HCT116 (cell line): ENCODE results near the gene KLC4. TPM values are rescaled to one million over a fixed set of nuclear protein-coding genes. Genes with fewer than 3 reads are reported as not detected.

Source experiments
- ATAC-seq: fragments of 200-7000 bp; cut with Tn5 transposase; 2 replicates; pipeline ENCODE4 v1.9.1; 2020; ENCODE audit warnings: mild to moderate bottlenecking, moderate library complexity
- BruUV-seq: library from RNA; stranded (reverse); fragments of 400-500 nt; replicated peaks from 2 replicates; lab custom pipeline; 2021; lab: Mats Ljungman, UMichigan
- CTCF ChIA-PET: fragments of 300-600 bp; sonication (Branson Sonifier 250); formaldehyde crosslinking; loops from one replicate; lab custom pipeline; 2021; ENCODE audit warnings: antibody characterized with exemption; lab: Charles Lee
- POLR2A ChIA-PET: fragments of 300-600, 350-600 bp; sonication (Branson Sonifier 250); formaldehyde crosslinking; loops from one replicate; lab custom pipeline; 2021; ENCODE audit warnings: antibody characterized with exemption; lab: Charles Lee
- RAD21 ChIA-PET, 2 experiments: fragments of 300-600 bp; sonication (Branson Sonifier 250); formaldehyde crosslinking; loops; one replicate each; lab custom pipeline; 2023; ENCODE audit warnings: low total read pairs in 2 of 2; ENCODE audit not compliant: uncharacterized antibody in 2 of 2, unreplicated experiment in 2 of 2, low non-redundant PET in 1 of 2; lab: Charles Lee
- DNase-seq: peaks from one replicate; pipeline ENCODE4 v3.0.0-alpha.2; 2010; ENCODE audit warnings: low read depth, low spot score
- H2AFZ ChIP-seq: fragments of 200-600 bp; shearing (Covaris generic), sonication (generic); 2 replicates; pipeline ENCODE4 v1.6.1; 2017; ENCODE audit warnings: low read depth, mixed run types, mixed read lengths, antibody characterized with exemption, low read length; ENCODE audit not compliant: poor library complexity, severe bottlenecking
- H3K27ac ChIP-seq: 2 replicates; pipeline ENCODE4 v1.5.1; 2012; ENCODE audit warnings: low read depth, low read length
- H3K27me3 ChIP-seq: fragments of 200-600 bp; sonication (generic); 2 replicates; pipeline ENCODE4 v1.6.1; 2016; ENCODE audit warnings: mixed run types, low read length, mixed read lengths; ENCODE audit not compliant: insufficient read depth
- H3K36me3 ChIP-seq, 2 experiments: fragments of 200-500 bp in 1 of 2; fragments of 200-600 bp in 1 of 2; sonication (Bioruptor generic) in 1 of 2; sonication (generic) in 1 of 2; 2 replicates each; pipeline versions ENCODE4 v1.5.1 to v1.6.1; 2014 to 2016; ENCODE audit warnings: low read length in 2 of 2, inconsistent platforms in 1 of 2, mixed read lengths in 1 of 2, mixed run types in 1 of 2; ENCODE audit not compliant: insufficient read depth in 2 of 2, control insufficient read depth in 1 of 2
- H3K4me1 ChIP-seq, 2 experiments: fragments of 200-600 bp in 1 of 2; sonication (generic) in 1 of 2; 2 replicates each; pipeline versions ENCODE4 v1.5.1 to v1.6.1; 2012 to 2017; ENCODE audit warnings: low read length in 2 of 2, inconsistent platforms in 1 of 2, mild to moderate bottlenecking in 1 of 2, mixed read lengths in 1 of 2, mixed run types in 1 of 2, moderate library complexity in 1 of 2; ENCODE audit not compliant: insufficient read depth in 2 of 2, control insufficient read depth in 1 of 2
- H3K4me2 ChIP-seq: fragments of 200-600 bp; sonication (generic); 2 replicates; pipeline ENCODE4 v1.6.1; 2017; ENCODE audit warnings: mixed run types, low read length, mixed read lengths
- H3K4me3 ChIP-seq, 2 experiments: fragments of 200-600 bp in 1 of 2; sonication (generic) in 1 of 2; replicated peaks in 1 of 2; 2 replicates each; pipeline ENCODE4 v1.5.1; 2011 to 2016; ENCODE audit warnings: low read length in 2 of 2, control low read depth in 1 of 2, low read depth in 1 of 2, mild to moderate bottlenecking in 1 of 2, mixed read lengths in 1 of 2, mixed run types in 1 of 2
- H3K79me2 ChIP-seq: fragments of 200-600 bp; sonication (generic); 2 replicates; pipeline ENCODE4 v1.6.1; 2017; ENCODE audit warnings: mild to moderate bottlenecking, mixed run types, low read length, moderate library complexity, mixed read lengths; ENCODE audit not compliant: insufficient read depth
- H3K9ac ChIP-seq: fragments of 200-600 bp; sonication (generic); 2 replicates; pipeline ENCODE4 v1.6.1; 2016; ENCODE audit warnings: low read length, mixed read lengths
- H3K9me2 ChIP-seq: fragments of 200-600 bp; sonication (generic), shearing (Covaris generic); 2 replicates; pipeline ENCODE4 v1.6.1; 2017; ENCODE audit warnings: mixed run types, mild to moderate bottlenecking, moderate library complexity; ENCODE audit not compliant: insufficient read depth
- H3K9me3 ChIP-seq, 2 experiments: fragments of 200-500 bp in 1 of 2; fragments of 200-600 bp in 1 of 2; sonication (Bioruptor generic) in 1 of 2; sonication (generic) in 1 of 2; 2 replicates each; pipeline ENCODE4 v1.6.1; 2014 to 2017; ENCODE audit warnings: low read length in 2 of 2, mixed read lengths in 2 of 2, inconsistent platforms in 1 of 2, low read depth in 1 of 2, mild to moderate bottlenecking in 1 of 2, mixed run types in 1 of 2, moderate library complexity in 1 of 2; ENCODE audit not compliant: control insufficient read depth in 1 of 2, insufficient read depth in 1 of 2
- H4K20me1 ChIP-seq: fragments of 200-600 bp; sonication (generic), shearing (Covaris generic); 2 replicates; pipeline ENCODE4 v1.6.1; 2017; ENCODE audit warnings: mixed run types, mild to moderate bottlenecking, moderate library complexity; ENCODE audit not compliant: insufficient read depth
- CEBPB ChIP-seq: IDR thresholded peaks from 2 replicates; pipeline ENCODE4 v1.6.1; 2012; ENCODE audit warnings: low read depth
- FOSL1 ChIP-seq: IDR thresholded peaks from 2 replicates; pipeline ENCODE4 v1.6.1; 2012; ENCODE audit warnings: low read depth
- JUND ChIP-seq: IDR thresholded peaks from 2 replicates; pipeline ENCODE4 v1.6.1; 2012
- POLR2AphosphoS5 ChIP-seq: IDR thresholded peaks from 2 replicates; pipeline ENCODE4 v1.6.1; 2011; ENCODE audit warnings: mild to moderate bottlenecking, low read depth, low read length, moderate library complexity
- SP1 ChIP-seq: IDR thresholded peaks from 2 replicates; pipeline ENCODE4 v1.6.1; 2012; ENCODE audit warnings: low read depth
- SRF ChIP-seq: IDR thresholded peaks from 2 replicates; pipeline ENCODE4 v1.6.1; 2012; ENCODE audit warnings: low read depth
- ZFX ChIP-seq: fragments of 450-650 bp; IDR thresholded peaks from 2 replicates; pipeline ENCODE4 v1.6.1; 2017
- intact Hi-C: fragments of 100-400 bp; cut with micrococcal nuclease; formaldehyde crosslinking; loops from 2 replicates; pipeline ENCODE4 v1.10.0; 2022
- total RNA-seq: library from RNA; stranded (reverse); gene quantifications from one replicate; pipeline ENCODE4 v1.2.1, GENCODE V29; 2021; ENCODE audit not compliant: unreplicated experiment
- TF ChIP-seq, protein P1 (sequence below): IDR thresholded peaks from 2 replicates; pipeline ENCODE4 v1.6.1; 2012; ENCODE audit warnings: low read depth
- TF ChIP-seq, protein P2 (sequence below): IDR thresholded peaks from 2 replicates; pipeline ENCODE4 v1.6.1; 2012
- TF ChIP-seq, protein P3 (sequence below): IDR thresholded peaks from 2 replicates; pipeline ENCODE4 v1.6.1; 2012

KLC4 gene
- total RNA-seq, 1 experiment from 2014 or later, result 16.2 TPM

GRCh38 chr6:43124481-43124880 lies 65.0 kb downstream of the KLC4 start:
- H4K20me1 ChIP-seq, result no peaks in the 10 kb centered on the region; the same call in 1 of the 2 replicates
- ATAC-seq (no peak), DNase-seq (no peak)
- no peak overlapping the region for H3K9ac ChIP-seq
- ChIA-PET CTCF (no interaction called here), RAD21 (interaction anchor here in 1 of 2 experiments (1.0 kb wide), 1 partner anchor 19 kb away, joined by 3 read pairs; no protein-coding TSS in a partner anchor), POLR2A (no interaction called here)
- peaks cover 76 to 78% of the 10 kb centered on the region in 2 experiments for H3K4me1 ChIP-seq
- 0 out of 2 replicates have a peak overlapping the region, but pooled peaks have one; percentile 73 for H3K4me2 ChIP-seq
- no peak overlapping the region for H3K27ac ChIP-seq
- TF ChIP-seq SRF (no peak), FOSL1 (no peak), POLR2AphosphoS5 (no peak), ZFX (no peak), CEBPB (no peak), SP1 (no peak), JUND (no peak)
- TF ChIP-seq, protein P1, sequence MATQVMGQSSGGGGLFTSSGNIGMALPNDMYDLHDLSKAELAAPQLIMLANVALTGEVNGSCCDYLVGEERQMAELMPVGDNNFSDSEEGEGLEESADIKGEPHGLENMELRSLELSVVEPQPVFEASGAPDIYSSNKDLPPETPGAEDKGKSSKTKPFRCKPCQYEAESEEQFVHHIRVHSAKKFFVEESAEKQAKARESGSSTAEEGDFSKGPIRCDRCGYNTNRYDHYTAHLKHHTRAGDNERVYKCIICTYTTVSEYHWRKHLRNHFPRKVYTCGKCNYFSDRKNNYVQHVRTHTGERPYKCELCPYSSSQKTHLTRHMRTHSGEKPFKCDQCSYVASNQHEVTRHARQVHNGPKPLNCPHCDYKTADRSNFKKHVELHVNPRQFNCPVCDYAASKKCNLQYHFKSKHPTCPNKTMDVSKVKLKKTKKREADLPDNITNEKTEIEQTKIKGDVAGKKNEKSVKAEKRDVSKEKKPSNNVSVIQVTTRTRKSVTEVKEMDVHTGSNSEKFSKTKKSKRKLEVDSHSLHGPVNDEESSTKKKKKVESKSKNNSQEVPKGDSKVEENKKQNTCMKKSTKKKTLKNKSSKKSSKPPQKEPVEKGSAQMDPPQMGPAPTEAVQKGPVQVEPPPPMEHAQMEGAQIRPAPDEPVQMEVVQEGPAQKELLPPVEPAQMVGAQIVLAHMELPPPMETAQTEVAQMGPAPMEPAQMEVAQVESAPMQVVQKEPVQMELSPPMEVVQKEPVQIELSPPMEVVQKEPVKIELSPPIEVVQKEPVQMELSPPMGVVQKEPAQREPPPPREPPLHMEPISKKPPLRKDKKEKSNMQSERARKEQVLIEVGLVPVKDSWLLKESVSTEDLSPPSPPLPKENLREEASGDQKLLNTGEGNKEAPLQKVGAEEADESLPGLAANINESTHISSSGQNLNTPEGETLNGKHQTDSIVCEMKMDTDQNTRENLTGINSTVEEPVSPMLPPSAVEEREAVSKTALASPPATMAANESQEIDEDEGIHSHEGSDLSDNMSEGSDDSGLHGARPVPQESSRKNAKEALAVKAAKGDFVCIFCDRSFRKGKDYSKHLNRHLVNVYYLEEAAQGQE, result no peak
- TF ChIP-seq, protein P2, sequence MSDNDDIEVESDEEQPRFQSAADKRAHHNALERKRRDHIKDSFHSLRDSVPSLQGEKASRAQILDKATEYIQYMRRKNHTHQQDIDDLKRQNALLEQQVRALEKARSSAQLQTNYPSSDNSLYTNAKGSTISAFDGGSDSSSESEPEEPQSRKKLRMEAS, result no peak
- TF ChIP-seq, protein P3, sequence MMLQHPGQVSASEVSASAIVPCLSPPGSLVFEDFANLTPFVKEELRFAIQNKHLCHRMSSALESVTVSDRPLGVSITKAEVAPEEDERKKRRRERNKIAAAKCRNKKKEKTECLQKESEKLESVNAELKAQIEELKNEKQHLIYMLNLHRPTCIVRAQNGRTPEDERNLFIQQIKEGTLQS, result no peak
- H3K9me2 ChIP-seq, result no peaks in the 10 kb centered on the region
- intact Hi-C loops, result loop anchor here (5.0 kb wide), 1 partner anchor 47 kb away; the partner anchor contains the start of gene PTK7
- H3K27me3 ChIP-seq, result no peaks in the 10 kb centered on the region
- H3K36me3 ChIP-seq, result 0 out of 4 replicates have a peak, but pooled peaks cover 0 to 4% of the 10 kb centered on the region in 2 experiments
- H3K4me3 ChIP-seq, result no peak overlapping the region
- H3K79me2 ChIP-seq, result peaks cover 51% of the 10 kb centered on the region
- no TSS peak for BruUV-seq
- no peaks in the 10 kb centered on the region for H3K9me3 ChIP-seq
- no peak overlapping the region for H2AFZ ChIP-seq

Other genes with a start within 250 kb of the KLC4 start
- 125 TPM for gene RPL7L1, start 180.0 kb upstream of the KLC4 start, total RNA-seq
- gene PTCRA, start 143.6 kb upstream of the KLC4 start, total RNA-seq, result not detected
- gene CNPY3, start 130.2 kb upstream of the KLC4 start, total RNA-seq, result 49.1 TPM
- gene GNMT, start 98.9 kb upstream of the KLC4 start, total RNA-seq, result 0.57 TPM
- gene PEX6, start 80.5 kb upstream of the KLC4 start, total RNA-seq, result 21.4 TPM
- gene PPP2R5D, start 75.1 kb upstream of the KLC4 start, total RNA-seq, result 49.6 TPM
- gene MEA1, start 45.7 kb upstream of the KLC4 start, total RNA-seq, result 64.8 TPM
- 67.2 TPM for gene KLHDC3, start 45.4 kb upstream of the KLC4 start, total RNA-seq
- gene RRP36, start 38.0 kb upstream of the KLC4 start, total RNA-seq, result 63.4 TPM
- 34.1 TPM for gene CUL7, start 5.8 kb upstream of the KLC4 start, total RNA-seq
- gene MRPL2, start 197 bp upstream of the KLC4 start, total RNA-seq, result 123 TPM
- gene PTK7, start 16.7 kb downstream of the KLC4 start, total RNA-seq, result 105 TPM
- 28.1 TPM for gene SRF, start 111.6 kb downstream of the KLC4 start, total RNA-seq
- gene CUL9, start 122.6 kb downstream of the KLC4 start, total RNA-seq, result 36.5 TPM
- gene DNPH1, start 169.8 kb downstream of the KLC4 start, total RNA-seq, result 117 TPM
- gene TTBK1, start 183.8 kb downstream of the KLC4 start, total RNA-seq, result not detected
- gene SLC22A7, start 238.6 kb downstream of the KLC4 start, total RNA-seq, result not detected
- gene CRIP3, start 249.2 kb downstream of the KLC4 start, total RNA-seq, result not detected